Peyer's patch (tissue), 4 donors: ENCODE results near the gene ARHGEF2. TPM values are rescaled to one million over a fixed set of nuclear protein-coding genes. Genes with fewer than 3 reads are reported as not detected.

ENCODE experiments used
- DNase-seq, 3 donors: peaks; one replicate each; pipeline ENCODE4 v3.0.0-alpha.2; 2017 to 2019
- H3K27ac ChIP-seq, 4 donors: fragments of 200-600 bp; sonication (generic); one replicate each; pipeline ENCODE4 v1.5.1; 2016 to 2019
- H3K27me3 ChIP-seq, 2 donors: fragments of 200-600 bp; sonication (generic); one replicate each; pipeline ENCODE4 v1.5.1; 2019
- H3K36me3 ChIP-seq, 3 donors: fragments of 200-600 bp; sonication (generic); one replicate each; pipeline ENCODE4 v1.5.1; 2016 to 2019
- H3K4me1 ChIP-seq, 4 donors: fragments of 200-600 bp; sonication (generic); one replicate each; pipeline ENCODE4 v1.5.1; 2016 to 2019
- H3K4me3 ChIP-seq, 4 donors: fragments of 200-600 bp; sonication (generic); 1 replicate in 3 of 4; 2 replicates in 1 of 4; pipeline ENCODE4 v1.5.1; 2016 to 2019; ENCODE audit warnings: mild to moderate bottlenecking in 1 of 4
- H3K9me3 ChIP-seq, 4 donors: fragments of 200-600 bp; sonication (generic); one replicate each; pipeline ENCODE4 v1.5.1; 2016 to 2019; ENCODE audit warnings: mild to moderate bottlenecking in 1 of 4
- POLR2A ChIP-seq, 2 donors: fragments of 450-650 bp; IDR thresholded peaks; one replicate each; pipeline ENCODE4 v1.5.1; 2017; ENCODE audit warnings: antibody characterized with exemption in 2 of 2, mild to moderate bottlenecking in 2 of 2, moderate library complexity in 2 of 2
- total RNA-seq, 4 donors: library from RNA; depleted of rRNA; stranded (reverse); fragments of >200 nt; gene quantifications; one replicate each; pipeline ENCODE4 v1.1.0, GENCODE V29; 2016
- TF ChIP-seq, protein P1 (sequence below), 6 experiments: fragments of 450-650 bp in 4 of 6; fragments of 200-600 bp in 2 of 6; sonication (generic) in 1 of 6; IDR thresholded peaks; one replicate each; pipeline ENCODE4 v1.5.1; 2017 to 2019; ENCODE audit warnings: antibody characterized with exemption in 6 of 6, mild to moderate bottlenecking in 3 of 6, moderate library complexity in 1 of 6

The ARHGEF2 gene
- total RNA-seq, 4 donors from 2014 or later = 101 to 239 (median 149) TPM

DNA sequence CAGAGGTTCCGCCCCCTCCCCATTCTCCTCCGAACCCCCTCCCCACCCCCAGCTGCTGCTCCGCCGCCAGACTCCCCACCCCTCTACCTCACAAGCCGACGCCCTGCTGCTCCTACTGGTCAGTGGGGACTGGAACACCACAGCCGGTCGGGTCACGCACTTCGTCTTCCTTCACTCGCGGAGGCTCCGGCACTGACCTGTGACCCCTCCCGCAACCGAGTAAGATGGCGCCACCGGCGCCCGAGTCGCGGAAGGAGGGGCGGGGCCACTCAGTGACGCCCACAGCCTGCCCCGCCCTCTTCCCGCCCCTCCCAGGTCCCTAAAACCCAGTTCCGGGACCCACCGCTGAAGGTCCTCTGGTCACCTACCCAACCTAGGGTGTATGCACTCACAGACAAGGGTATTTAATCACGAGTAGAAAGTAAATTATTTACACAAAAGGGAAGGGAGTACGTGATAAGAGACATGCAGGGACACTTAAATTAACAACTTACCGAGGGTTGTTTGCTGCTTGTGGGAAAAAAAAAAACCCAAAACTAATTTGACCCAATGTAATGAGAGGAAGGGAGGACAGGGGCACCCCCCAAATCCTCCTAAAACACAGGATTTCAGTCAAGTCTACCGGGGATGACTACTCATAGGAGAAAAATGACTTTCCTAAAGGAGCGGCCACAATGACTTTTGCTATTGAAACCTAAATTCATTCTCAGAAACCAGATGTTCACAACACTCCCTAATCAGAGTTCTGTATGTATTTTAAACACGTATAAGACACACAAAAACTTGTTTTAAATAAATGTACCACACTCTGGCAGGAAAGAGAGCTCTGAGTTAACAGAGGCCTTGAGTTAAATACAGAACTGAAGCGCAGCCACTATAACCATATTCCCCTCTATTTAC, 66.9 kb downstream of the ARHGEF2 start, which contains the start of gene RIT1:
Gene RIT1, minus strand, starts transcription at position 194 of the 900 bp plus-strand sequence. CDS start 588 bp downstream, outside the sequence.
- Histone ChIP-seq H3K27me3 (no peaks in the 10 kb centered on the region), H3K4me1 (peaks cover 0 to 14% (median 0%) of the 10 kb centered on the region in 4 donors), H3K9me3 (no peaks in the 10 kb centered on the region), H3K4me3 (peak within 1 kb of the TSS; percentile 70 to 82 (median 76)), H3K36me3 (peaks cover 0 to 74% (median 0%) of the 10 kb centered on the region in 3 donors), H3K27ac (peak within 1 kb of the TSS; percentile 90 to 93 (median 92))
- peak; percentile 17 to 73 for TF ChIP-seq POLR2A (IDR thresholded peaks at IDR 0.05)
- TF ChIP-seq, protein P1, sequence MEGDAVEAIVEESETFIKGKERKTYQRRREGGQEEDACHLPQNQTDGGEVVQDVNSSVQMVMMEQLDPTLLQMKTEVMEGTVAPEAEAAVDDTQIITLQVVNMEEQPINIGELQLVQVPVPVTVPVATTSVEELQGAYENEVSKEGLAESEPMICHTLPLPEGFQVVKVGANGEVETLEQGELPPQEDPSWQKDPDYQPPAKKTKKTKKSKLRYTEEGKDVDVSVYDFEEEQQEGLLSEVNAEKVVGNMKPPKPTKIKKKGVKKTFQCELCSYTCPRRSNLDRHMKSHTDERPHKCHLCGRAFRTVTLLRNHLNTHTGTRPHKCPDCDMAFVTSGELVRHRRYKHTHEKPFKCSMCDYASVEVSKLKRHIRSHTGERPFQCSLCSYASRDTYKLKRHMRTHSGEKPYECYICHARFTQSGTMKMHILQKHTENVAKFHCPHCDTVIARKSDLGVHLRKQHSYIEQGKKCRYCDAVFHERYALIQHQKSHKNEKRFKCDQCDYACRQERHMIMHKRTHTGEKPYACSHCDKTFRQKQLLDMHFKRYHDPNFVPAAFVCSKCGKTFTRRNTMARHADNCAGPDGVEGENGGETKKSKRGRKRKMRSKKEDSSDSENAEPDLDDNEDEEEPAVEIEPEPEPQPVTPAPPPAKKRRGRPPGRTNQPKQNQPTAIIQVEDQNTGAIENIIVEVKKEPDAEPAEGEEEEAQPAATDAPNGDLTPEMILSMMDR (IDR thresholded peaks at IDR 0.05) = peak in 4 of 6 experiments; percentile 32 to 47 (median 40)
- peak; percentile 89 to 96 (median 92) for DNase-seq

GRCh38 chr1:155910621-155911121, 67.7 kb downstream of the ARHGEF2 start:
- TF ChIP-seq, protein P1 (IDR thresholded peaks at IDR 0.05) = no peak
- no peak for TF ChIP-seq POLR2A (IDR thresholded peaks at IDR 0.05)
- no peaks in the 10 kb centered on the region for H3K9me3 ChIP-seq
- H3K27ac ChIP-seq = peak overlapping the region; percentile 90 to 93 (median 92)
- H3K4me3 ChIP-seq = peak overlapping the region; percentile 70 to 82 (median 76)
- H3K4me1 ChIP-seq = peaks cover 0 to 14% (median 0%) of the 10 kb centered on the region in 4 donors
- peak in 2 of 3 donors; percentile 51 to 60 for DNase-seq
- H3K36me3 ChIP-seq = peaks cover 0 to 74% (median 0%) of the 10 kb centered on the region in 3 donors
- H3K27me3 ChIP-seq = no peaks in the 10 kb centered on the region

DNA sequence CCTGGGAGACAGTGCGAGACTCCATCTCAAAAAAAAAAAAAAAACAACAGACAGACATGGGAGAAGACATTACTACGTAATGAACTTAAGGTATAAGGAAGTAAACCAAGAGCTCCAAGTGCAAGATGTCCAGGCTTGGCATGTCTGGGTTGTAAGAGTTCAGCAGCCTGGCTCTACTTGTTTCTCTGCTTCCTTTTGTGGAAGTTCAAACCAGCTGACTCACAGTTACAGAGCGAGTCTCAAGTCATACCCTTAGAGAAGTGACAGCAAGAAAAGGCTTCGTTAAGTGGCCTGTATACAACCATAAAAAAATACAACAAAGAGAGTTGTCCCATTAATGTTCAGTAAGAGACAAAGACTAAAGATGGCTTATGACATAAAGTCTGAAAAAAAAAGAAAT, 68.5 kb downstream of the ARHGEF2 start:
- no peak for DNase-seq
- no peaks in the 10 kb centered on the region for H3K27me3 ChIP-seq
- H3K9me3 ChIP-seq = no peaks in the 10 kb centered on the region
- peaks cover 0 to 74% (median 0%) of the 10 kb centered on the region in 3 donors for H3K36me3 ChIP-seq
- TF ChIP-seq POLR2A (IDR thresholded peaks at IDR 0.05) = no peak
- TF ChIP-seq, protein P1 (IDR thresholded peaks at IDR 0.05) = no peak
- H3K4me1 ChIP-seq = peaks cover 0 to 14% (median 0%) of the 10 kb centered on the region in 4 donors
- peak overlapping the region; percentile 90 to 93 (median 92) for H3K27ac ChIP-seq
- peak overlapping the region in 2 of 4 donors; percentile 70 to 78 for H3K4me3 ChIP-seq

DNA sequence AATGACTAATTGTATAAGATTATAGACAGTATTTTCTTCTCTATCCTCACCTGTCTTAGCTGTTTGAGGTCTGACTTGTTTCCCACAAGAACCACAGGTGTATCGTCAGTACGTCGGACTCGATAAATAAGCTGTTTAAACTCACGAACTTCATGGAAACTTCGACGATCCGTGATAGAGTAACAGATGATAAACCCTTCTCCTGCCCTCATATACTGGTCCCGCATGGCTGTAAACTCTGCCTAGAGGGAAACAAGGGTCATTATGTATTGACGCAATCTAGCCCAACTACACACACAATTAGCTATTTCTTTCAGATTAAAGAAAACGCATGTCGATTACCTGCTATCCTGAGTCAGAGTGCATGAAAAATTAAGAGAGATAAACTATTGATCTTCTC, 74.1 kb downstream of the ARHGEF2 start:
- Histone ChIP-seq H3K27me3 (no peaks in the 10 kb centered on the region), H3K4me3 (no peak overlapping the region), H3K36me3 (peaks cover 0 to 98% (median 3%) of the 10 kb centered on the region in 3 donors), H3K9me3 (no peaks in the 10 kb centered on the region), H3K4me1 (no peaks in the 10 kb centered on the region), H3K27ac (no peak overlapping the region)
- DNase-seq = no peak
- TF ChIP-seq, protein P1 (IDR thresholded peaks at IDR 0.05) = no peak
- TF ChIP-seq POLR2A (IDR thresholded peaks at IDR 0.05) = no peak

- Histone ChIP-seq H3K27me3 (no peaks in the 10 kb centered on the region), H3K27ac (no peak overlapping the region), H3K9me3 (no peaks in the 10 kb centered on the region), H3K36me3 (peaks cover 0 to 91% (median 3%) of the 10 kb centered on the region in 3 donors), H3K4me1 (no peaks in the 10 kb centered on the region), H3K4me3 (no peak overlapping the region)
- TF ChIP-seq POLR2A (IDR thresholded peaks at IDR 0.05) = no peak
- TF ChIP-seq, protein P1 (IDR thresholded peaks at IDR 0.05) = no peak
- DNase-seq = no peak
These were observed 78.2 kb downstream of the ARHGEF2 start for GRCh38 chr1:155900161-155900560.
